Body of pancreas (tissue), 4 donors: Measurements from ENCODE around the gene ILRUN. TPM values are rescaled to one million over a fixed set of nuclear protein-coding genes. Genes with fewer than 3 reads are reported as not detected.
A peak's percentile ranks its signal among the peaks of the same experiment; 100 is the strongest.
"Not testable (repeated sequence)": the region's sequence is repeated elsewhere in the genome, so short reads cannot be mapped to it uniquely, and the experiment has no call there.

Source experiments
- ATAC-seq: fragments of 150-250 bp; one replicate; pipeline ENCODE4 v1.9.1; 2016
- DNase-seq, 4 donors: peaks; one replicate each; pipeline ENCODE4 v3.0.0-alpha.2; 2019
- H3K27ac ChIP-seq, 4 donors: fragments of 200-600 bp; sonication (generic); 1 replicate in 3 of 4; 2 replicates in 1 of 4; pipeline versions ENCODE4 v1.5.1 to v1.6.1; 2016 to 2019; ENCODE audit warnings: mild to moderate bottlenecking in 1 of 4, mixed read lengths in 1 of 4, moderate library complexity in 1 of 4
- H3K27me3 ChIP-seq, 2 donors: fragments of 200-600 bp; sonication (generic); one replicate each; pipeline ENCODE4 v1.6.0; 2016; ENCODE audit warnings: mild to moderate bottlenecking in 1 of 2
- H3K36me3 ChIP-seq, 2 donors: fragments of 200-600 bp; sonication (generic); replicated peaks in 1 of 2; 2 replicates each; pipeline ENCODE4 v1.5.1; 2016; ENCODE audit warnings: low read depth in 2 of 2; ENCODE audit not compliant: insufficient read depth in 1 of 2
- H3K4me1 ChIP-seq: fragments of 200-600 bp; sonication (generic); one replicate; pipeline ENCODE4 v1.6.0; 2016
- H3K4me3 ChIP-seq, 2 donors: fragments of 200-600 bp; sonication (generic); 1 replicate in 1 of 2; 2 replicates in 1 of 2; pipeline ENCODE4 v1.5.1; 2016 to 2019
- H3K9me3 ChIP-seq, 3 donors: fragments of 200-600 bp; sonication (generic); 1 replicate in 2 of 3; 2 replicates in 1 of 3; pipeline ENCODE4 v1.5.1; 2016
- POLR2A ChIP-seq, 3 donors: fragments of 450-650 bp; IDR thresholded peaks; one replicate each; pipeline ENCODE4 v1.6.1; 2016; ENCODE audit warnings: antibody characterized with exemption in 3 of 3, mild to moderate bottlenecking in 2 of 3
- WGBS, 2 donors: methylation state at CpG; one replicate each; pipeline ENCODE4 v1.1.5; 2017; 5-methylcytosine and 5-hydroxymethylcytosine counted together
- intact Hi-C: fragments of 100-400 bp; cut with DNase I; formaldehyde crosslinking; loops from one replicate; pipeline ENCODE4 v1.15.1; 2023
- total RNA-seq, 2 donors: library from RNA; depleted of rRNA; stranded (reverse); fragments of >200 nt; gene quantifications; one replicate each; pipeline ENCODE4 v1.1.0, GENCODE V29; 2016
- TF ChIP-seq, protein P1 (sequence below), 7 experiments: fragments of 450-650 bp in 4 of 7; fragments of 200-600 bp in 3 of 7; sonication (generic) in 3 of 7; IDR thresholded peaks; one replicate each; pipeline ENCODE4 v1.5.1; 2016 to 2019; ENCODE audit warnings: antibody characterized with exemption in 7 of 7

ILRUN gene
- total RNA-seq, 2 donors from 2014 or later, result 24.6 to 32.6 TPM

DNA sequence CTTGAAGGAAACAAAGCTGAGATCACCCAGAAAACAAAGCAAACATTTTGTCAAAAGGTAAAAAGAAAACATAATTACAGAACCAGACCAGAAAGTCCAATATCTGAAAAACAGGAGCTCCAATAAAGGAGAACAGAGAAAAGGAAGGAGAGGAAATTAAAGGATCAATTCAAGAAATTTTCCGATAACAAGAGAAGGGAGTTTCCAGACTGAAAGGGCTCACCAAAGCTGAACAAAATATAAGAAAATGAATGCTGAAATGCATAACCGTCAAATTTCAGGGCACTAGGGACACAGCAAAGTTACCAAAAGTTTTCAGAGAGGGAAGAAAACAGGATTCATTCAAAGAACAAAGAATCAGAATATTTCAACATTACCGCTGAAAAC is 23.9 kb downstream of the ILRUN start:
- no peaks in the 10 kb centered on the region for H3K36me3 ChIP-seq
- H3K27ac ChIP-seq, result peak overlapping the region in 3 of 4 donors; percentile 44 to 69 (median 61)
- DNase-seq, result no peak
- no peak for ATAC-seq
- no peaks in the 10 kb centered on the region for H3K9me3 ChIP-seq
- WGBS, 2 donors, result 62 to 63% methylated on average over 3 of the region's 3 CpGs
- intact Hi-C loops, result no loop called here
- TF ChIP-seq POLR2A (IDR thresholded peaks at IDR 0.05), result no peak
- TF ChIP-seq, protein P1, sequence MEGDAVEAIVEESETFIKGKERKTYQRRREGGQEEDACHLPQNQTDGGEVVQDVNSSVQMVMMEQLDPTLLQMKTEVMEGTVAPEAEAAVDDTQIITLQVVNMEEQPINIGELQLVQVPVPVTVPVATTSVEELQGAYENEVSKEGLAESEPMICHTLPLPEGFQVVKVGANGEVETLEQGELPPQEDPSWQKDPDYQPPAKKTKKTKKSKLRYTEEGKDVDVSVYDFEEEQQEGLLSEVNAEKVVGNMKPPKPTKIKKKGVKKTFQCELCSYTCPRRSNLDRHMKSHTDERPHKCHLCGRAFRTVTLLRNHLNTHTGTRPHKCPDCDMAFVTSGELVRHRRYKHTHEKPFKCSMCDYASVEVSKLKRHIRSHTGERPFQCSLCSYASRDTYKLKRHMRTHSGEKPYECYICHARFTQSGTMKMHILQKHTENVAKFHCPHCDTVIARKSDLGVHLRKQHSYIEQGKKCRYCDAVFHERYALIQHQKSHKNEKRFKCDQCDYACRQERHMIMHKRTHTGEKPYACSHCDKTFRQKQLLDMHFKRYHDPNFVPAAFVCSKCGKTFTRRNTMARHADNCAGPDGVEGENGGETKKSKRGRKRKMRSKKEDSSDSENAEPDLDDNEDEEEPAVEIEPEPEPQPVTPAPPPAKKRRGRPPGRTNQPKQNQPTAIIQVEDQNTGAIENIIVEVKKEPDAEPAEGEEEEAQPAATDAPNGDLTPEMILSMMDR (IDR thresholded peaks at IDR 0.05), result no peak
- no peak overlapping the region for H3K4me3 ChIP-seq
- H3K27me3 ChIP-seq, result no peaks in the 10 kb centered on the region
- H3K4me1 ChIP-seq, result peaks cover 44% of the 10 kb centered on the region

DNA sequence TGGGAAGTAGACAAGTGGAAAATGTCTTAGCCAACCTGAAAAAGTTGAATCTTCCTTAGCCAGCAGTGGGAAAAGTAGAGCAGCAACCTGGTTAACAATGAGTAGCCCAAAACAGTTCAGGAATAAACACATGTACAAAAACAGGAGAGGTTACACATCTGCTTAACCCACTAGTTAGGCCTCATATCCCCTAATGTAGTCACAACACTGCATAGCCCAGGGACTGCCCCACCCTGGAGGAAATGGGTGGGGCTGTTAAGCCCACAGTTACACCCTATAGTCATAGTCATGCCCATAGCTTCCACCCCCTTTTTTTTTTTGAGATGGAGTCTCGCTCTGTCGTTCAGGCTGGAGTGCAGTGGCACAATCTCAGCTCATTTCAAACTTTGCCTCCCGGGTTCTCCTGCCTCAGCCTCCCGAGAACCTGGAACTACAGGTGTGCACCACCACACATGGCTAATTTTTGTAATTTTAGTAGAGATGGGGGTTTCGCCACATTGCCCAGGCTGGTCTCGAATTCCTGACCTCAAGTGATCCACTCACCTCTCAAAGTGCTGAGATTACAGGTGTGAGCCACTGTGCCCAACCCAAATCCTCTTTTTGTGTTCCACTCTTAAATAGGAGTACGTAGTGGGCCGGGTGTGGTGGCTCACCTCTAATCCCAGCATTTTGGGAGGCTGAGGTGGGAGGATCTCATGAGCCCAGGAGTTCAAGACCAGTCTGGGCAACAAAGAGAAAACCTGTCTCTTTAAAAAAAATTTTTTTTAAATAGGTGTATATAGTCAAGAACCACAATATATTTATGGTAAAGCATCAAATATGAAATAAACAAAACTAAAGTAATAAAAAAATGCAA is 24.5 kb downstream of the ILRUN start:
- H3K27me3 ChIP-seq, result no peaks in the 10 kb centered on the region
- peak overlapping the region in 2 of 4 donors; percentile 4 to 69 for H3K27ac ChIP-seq
- intact Hi-C loops, result no loop called here
- H3K4me1 ChIP-seq, result peaks cover 48% of the 10 kb centered on the region
- TF ChIP-seq, protein P1 (IDR thresholded peaks at IDR 0.05), result no peak
- TF ChIP-seq POLR2A (IDR thresholded peaks at IDR 0.05), result no peak
- ATAC-seq, result no peak
- no peak for DNase-seq
- H3K36me3 ChIP-seq, result no peaks in the 10 kb centered on the region
- no peaks in the 10 kb centered on the region for H3K9me3 ChIP-seq
- no peak overlapping the region for H3K4me3 ChIP-seq
- 85 to 87% methylated on average over 7 to 8 of the region's 8 CpGs for WGBS, 2 donors

DNA sequence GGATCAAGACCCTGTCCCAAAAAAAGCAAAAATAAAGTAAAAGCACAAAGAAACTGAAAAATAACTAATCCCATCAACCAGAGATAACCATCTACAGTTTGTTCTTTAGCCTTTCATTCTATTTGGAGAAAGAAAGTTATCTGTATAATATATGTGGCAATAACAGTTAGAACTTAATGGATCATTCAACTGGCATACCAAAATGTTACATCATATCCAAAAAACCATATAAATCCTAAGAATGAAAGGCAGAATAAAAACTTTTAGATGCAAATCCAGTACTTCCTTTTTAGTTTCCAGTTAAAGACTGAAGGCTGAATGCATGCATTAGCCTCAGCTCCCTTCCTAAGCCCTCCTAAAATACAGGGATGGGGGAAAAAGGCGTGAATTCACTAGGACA is 25.2 kb downstream of the ILRUN start:
- peak overlapping the region in 1 of 4 donors; percentile 69 for H3K27ac ChIP-seq

DNA sequence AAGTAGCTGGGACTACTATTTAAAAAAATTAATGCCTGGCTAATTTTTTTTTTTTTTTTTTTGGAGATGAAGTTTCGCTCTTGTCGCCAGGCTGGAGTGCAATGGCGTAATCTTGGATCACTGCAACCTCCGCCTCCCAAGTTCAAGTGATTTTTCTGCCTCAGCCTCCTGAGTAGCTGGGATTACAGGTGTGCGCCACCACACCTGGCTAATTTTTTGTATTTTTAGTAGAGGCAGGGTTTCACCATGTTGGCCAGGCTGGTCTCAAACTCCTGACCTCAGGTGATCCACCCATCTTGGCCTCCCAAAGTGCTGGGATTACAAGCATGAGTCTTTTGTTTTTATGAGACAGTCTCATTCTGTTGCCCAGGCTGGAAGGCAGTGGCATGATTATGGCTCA is 27.8 kb downstream of the ILRUN start:
- H3K27me3 ChIP-seq, intact Hi-C loops, H3K4me3 ChIP-seq, DNase-seq, H3K36me3 ChIP-seq, ATAC-seq, H3K9me3 ChIP-seq: not testable (repeated sequence)
- Histone ChIP-seq H3K4me1 (peaks cover 63% of the 10 kb centered on the region), H3K27ac (peak overlapping the region in 1 of 4 donors; percentile 61)
- 95 to 96% methylated on average over 5 of the region's 5 CpGs for WGBS, 2 donors

More for the DNA sequence above, 25.2 kb downstream of the ILRUN start:
- Histone ChIP-seq H3K9me3 (no peaks in the 10 kb centered on the region), H3K4me3 (no peak overlapping the region), H3K27me3 (no peaks in the 10 kb centered on the region), H3K4me1 (peaks cover 55% of the 10 kb centered on the region), H3K36me3 (no peaks in the 10 kb centered on the region)
- DNase-seq (no peak), ATAC-seq (no peak)
- no peak for TF ChIP-seq POLR2A (IDR thresholded peaks at IDR 0.05)
- TF ChIP-seq, protein P1 (IDR thresholded peaks at IDR 0.05), result no peak
- intact Hi-C loops, result no loop called here
- WGBS, 2 donors, result 83 to 88% methylated on average over 1 of the region's 1 CpG

DNA sequence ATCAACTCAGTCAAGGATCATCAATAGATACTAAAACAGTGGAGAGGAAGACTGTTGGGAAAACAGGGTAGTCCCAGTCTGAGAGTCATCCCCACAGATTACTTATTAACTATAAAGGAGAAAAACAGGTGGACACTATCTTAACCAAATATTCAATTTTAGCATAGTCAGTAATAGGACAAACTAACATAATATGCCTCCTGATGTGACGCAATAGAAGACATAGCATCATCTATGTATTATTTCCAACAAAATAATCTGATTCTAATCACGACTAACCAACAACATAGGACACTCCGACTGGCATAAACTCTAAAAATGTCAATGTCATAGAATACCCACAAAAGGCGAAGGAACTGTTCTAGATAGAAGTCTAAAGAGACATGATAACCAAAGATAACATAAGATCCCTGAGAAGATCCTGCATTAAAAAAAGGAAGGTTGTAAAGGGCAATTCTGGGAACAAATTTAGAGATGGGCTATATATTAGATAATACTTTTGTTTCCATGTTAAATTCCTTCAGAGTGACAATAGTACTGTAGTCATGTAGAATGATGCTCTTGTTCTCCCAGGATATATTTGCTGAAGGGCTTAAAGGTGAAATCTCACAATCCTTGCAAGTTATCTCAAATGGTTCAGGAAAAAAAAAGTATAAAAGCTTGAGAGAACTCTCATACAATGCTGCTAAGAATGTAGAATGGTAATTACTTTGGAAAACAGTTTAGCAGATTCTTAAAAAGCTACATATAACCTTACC is 28.9 kb downstream of the ILRUN start:
- no peak for TF ChIP-seq POLR2A (IDR thresholded peaks at IDR 0.05)
- TF ChIP-seq, protein P1 (IDR thresholded peaks at IDR 0.05), result no peak
- Histone ChIP-seq H3K4me3 (no peak overlapping the region), H3K9me3 (no peaks in the 10 kb centered on the region), H3K27me3 (no peaks in the 10 kb centered on the region), H3K36me3 (no peaks in the 10 kb centered on the region), H3K4me1 (peaks cover 53% of the 10 kb centered on the region), H3K27ac (peak overlapping the region in 3 of 4 donors; percentile 3 to 61 (median 33))
- intact Hi-C loops, result no loop called here
- 40 to 48% methylated on average over 4 of the region's 4 CpGs for WGBS, 2 donors
- no peak for DNase-seq
- ATAC-seq, result peak; percentile 78
